Nephron (organoid): ENCODE results near the gene CUX1.

Experiments
- H3K27ac Mint-ChIP-seq, 3 experiments: 2 replicates each; pipeline ENCODE4 v1.8.0; 2020; ENCODE audit warnings: mixed read lengths in 3 of 3, mild to moderate bottlenecking in 2 of 3, moderate library complexity in 1 of 3
- H3K27me3 Mint-ChIP-seq: 2 replicates; pipeline ENCODE4 v1.8.0; 2021; ENCODE audit warnings: low read depth, mild to moderate bottlenecking, moderate library complexity, mixed read lengths
- H3K36me3 Mint-ChIP-seq: 2 replicates; pipeline ENCODE4 v1.8.0; 2020; ENCODE audit warnings: low read depth, mixed read lengths
- H3K4me1 Mint-ChIP-seq: 2 replicates; pipeline ENCODE4 v1.8.0; 2020; ENCODE audit warnings: mixed read lengths
- H3K4me3 Mint-ChIP-seq, 3 experiments: 2 replicates each; pipeline ENCODE4 v1.8.0; 2020; ENCODE audit warnings: mild to moderate bottlenecking in 3 of 3, mixed read lengths in 3 of 3, moderate library complexity in 2 of 3
- H3K9me3 Mint-ChIP-seq: 2 replicates; pipeline ENCODE4 v1.8.0; 2020; ENCODE audit warnings: mixed read lengths
- CTCF ChIP-seq, 3 experiments: fragments of 200-600 bp; sonication (generic); IDR thresholded peaks; one replicate each; pipeline ENCODE4 v1.5.0; 2021; ENCODE audit warnings: antibody characterized with exemption in 3 of 3; ENCODE audit not compliant: unreplicated experiment in 3 of 3

Gene CUX1

GRCh38 chr7:102068846-102069245, 251.4 kb downstream of the CUX1 start:
- Mint-ChIP-seq H3K27ac (no peak overlapping the region), H3K36me3 (peaks cover 61% of the 10 kb centered on the region), H3K9me3 (peaks cover 2% of the 10 kb centered on the region), H3K4me1 (peaks cover 21% of the 10 kb centered on the region), H3K4me3 (no peak overlapping the region), H3K27me3 (no peaks in the 10 kb centered on the region)
- TF ChIP-seq CTCF (IDR thresholded peaks at IDR 0.05; ENCODE audit: unreplicated experiment in 3 of 3), result no peak

GRCh38 chr7:102069931-102070629, 252.7 kb downstream of the CUX1 start:
- Mint-ChIP-seq H3K4me1 (peaks cover 10% of the 10 kb centered on the region), H3K27me3 (no peaks in the 10 kb centered on the region), H3K4me3 (no peak overlapping the region), H3K27ac (no peak overlapping the region), H3K36me3 (peaks cover 63% of the 10 kb centered on the region), H3K9me3 (peaks cover 2% of the 10 kb centered on the region)
- TF ChIP-seq CTCF (IDR thresholded peaks at IDR 0.05; ENCODE audit: unreplicated experiment in 3 of 3), result no peak

- Mint-ChIP-seq H3K9me3 (peaks cover 2% of the 10 kb centered on the region), H3K4me3 (no peak overlapping the region), H3K27me3 (no peaks in the 10 kb centered on the region), H3K36me3 (peaks cover 71% of the 10 kb centered on the region), H3K4me1 (no peaks in the 10 kb centered on the region), H3K27ac (no peak overlapping the region)
- no peak for TF ChIP-seq CTCF (IDR thresholded peaks at IDR 0.05; ENCODE audit: unreplicated experiment in 3 of 3)
These were observed 254.6 kb downstream of the CUX1 start for GRCh38 chr7:102072003-102072402.

- TF ChIP-seq CTCF (IDR thresholded peaks at IDR 0.05; ENCODE audit: unreplicated experiment in 3 of 3), result no peak
- H3K36me3 Mint-ChIP-seq, result peaks cover 73% of the 10 kb centered on the region
- H3K4me1 Mint-ChIP-seq, result no peaks in the 10 kb centered on the region
- no peak overlapping the region for H3K27ac Mint-ChIP-seq
- H3K4me3 Mint-ChIP-seq, result no peak overlapping the region
- H3K9me3 Mint-ChIP-seq, result peaks cover 2% of the 10 kb centered on the region
- no peaks in the 10 kb centered on the region for H3K27me3 Mint-ChIP-seq
These were observed 255.3 kb downstream of the CUX1 start for GRCh38 chr7:102072636-102073209.

GRCh38 chr7:102073931-102074880, 256.8 kb downstream of the CUX1 start:
- no peak overlapping the region for H3K27ac Mint-ChIP-seq
- TF ChIP-seq CTCF (IDR thresholded peaks at IDR 0.05; ENCODE audit: unreplicated experiment in 3 of 3), result no peak
- no peaks in the 10 kb centered on the region for H3K4me1 Mint-ChIP-seq
- H3K4me3 Mint-ChIP-seq, result no peak overlapping the region
- H3K36me3 Mint-ChIP-seq, result peaks cover 63% of the 10 kb centered on the region
- H3K9me3 Mint-ChIP-seq, result peaks cover 2% of the 10 kb centered on the region
- H3K27me3 Mint-ChIP-seq, result no peaks in the 10 kb centered on the region
